GM23338 (cell line): ENCODE measurements around the gene CLDN1. TPM values are rescaled to one million over a fixed set of nuclear protein-coding genes. Genes with fewer than 3 reads are reported as not detected.

ENCODE experiments used
- ATAC-seq: fragments of 200-7000 bp; cut with Tn5 transposase; 3 replicates; pipeline ENCODE4 v1.9.1; 2020
- DNase-seq: peaks from one replicate; pipeline ENCODE4 v3.0.0-alpha.2; 2015; ENCODE audit warnings: low spot score
- H2AFZ ChIP-seq: fragments of 200-600 bp; sonication (generic); 2 replicates; pipeline ENCODE4 v1.8.0; 2016; ENCODE audit warnings: antibody characterized with exemption, mild to moderate bottlenecking, moderate library complexity
- H3F3A ChIP-seq: fragments of 200-600 bp; sonication (generic); replicated peaks from 2 replicates; pipeline ENCODE4 v1.8.0; 2017; ENCODE audit warnings: antibody characterized with exemption, mixed run types, low read depth
- H3K27ac ChIP-seq: fragments of 200-600 bp; sonication (generic); 2 replicates; pipeline ENCODE4 v1.6.1; 2016; ENCODE audit warnings: low read depth
- H3K27me3 ChIP-seq: fragments of 200-600 bp; sonication (generic); 2 replicates; pipeline ENCODE4 v1.8.0; 2016; ENCODE audit warnings: mild to moderate bottlenecking, mixed run types, moderate library complexity; ENCODE audit not compliant: insufficient read depth
- H3K36me3 ChIP-seq: fragments of 200-600 bp; sonication (generic); 2 replicates; pipeline ENCODE4 v1.8.0; 2016; ENCODE audit warnings: mild to moderate bottlenecking; ENCODE audit not compliant: insufficient read depth
- H3K4me1 ChIP-seq: fragments of 200-600 bp; sonication (generic); 2 replicates; pipeline ENCODE4 v1.8.0; 2016; ENCODE audit warnings: mild to moderate bottlenecking, moderate library complexity; ENCODE audit not compliant: insufficient read depth
- H3K4me2 ChIP-seq: fragments of 200-600 bp; sonication (generic); 2 replicates; pipeline ENCODE4 v1.7.1; 2017; ENCODE audit warnings: mixed run types
- H3K4me3 ChIP-seq: fragments of 200-600 bp; sonication (generic); 2 replicates; pipeline ENCODE4 v1.6.1; 2016; ENCODE audit warnings: mixed run types
- H3K79me2 ChIP-seq: fragments of 200-600 bp; sonication (generic); replicated peaks from 2 replicates; pipeline ENCODE4 v1.8.0; 2017; ENCODE audit warnings: mild to moderate bottlenecking; ENCODE audit not compliant: insufficient read depth
- H3K9me2 ChIP-seq: fragments of 200-600 bp; sonication (generic); 2 replicates; pipeline ENCODE4 v1.8.0; 2017; ENCODE audit not compliant: insufficient read depth
- H4K20me1 ChIP-seq: fragments of 200-600 bp; sonication (generic); replicated peaks from 2 replicates; pipeline ENCODE4 v1.8.0; 2017; ENCODE audit warnings: mild to moderate bottlenecking; ENCODE audit not compliant: insufficient read depth
- H3K27ac Mint-ChIP-seq: 2 replicates; pipeline ENCODE4 v1.8.0; 2020; ENCODE audit warnings: inconsistent platforms, mild to moderate bottlenecking, moderate library complexity, mixed read lengths
- H3K27me3 Mint-ChIP-seq: 3 replicates; pipeline ENCODE4 v1.8.0; 2022; ENCODE audit warnings: low read depth, mild to moderate bottlenecking, moderate library complexity, mixed read lengths, inconsistent platforms; ENCODE audit not compliant: insufficient read depth, poor library complexity
- H3K36me3 Mint-ChIP-seq: 3 replicates; pipeline ENCODE4 v1.8.0; 2021; ENCODE audit warnings: low read depth, mild to moderate bottlenecking, inconsistent platforms, moderate library complexity, mixed read lengths
- H3K4me1 Mint-ChIP-seq: 3 replicates; pipeline ENCODE4 v1.8.0; 2020; ENCODE audit warnings: mild to moderate bottlenecking, inconsistent platforms, mixed read lengths
- H3K4me3 Mint-ChIP-seq: 3 replicates; pipeline ENCODE4 v1.8.0; 2021; ENCODE audit warnings: moderate library complexity, mild to moderate bottlenecking, inconsistent platforms, mixed read lengths
- H3K9me3 Mint-ChIP-seq: 3 replicates; pipeline ENCODE4 v1.8.0; 2020; ENCODE audit warnings: moderate library complexity, mild to moderate bottlenecking, inconsistent platforms, mixed read lengths
- CREB1 ChIP-seq: fragments of 250-450 bp; sonication (Bioruptor Pico); IDR thresholded peaks from 2 replicates; pipeline ENCODE4 v1.5.0; 2020; ENCODE audit warnings: low read depth, mild to moderate bottlenecking, moderate library complexity
- CTCF ChIP-seq, 2 experiments: fragments of 200-600 bp in 1 of 2; sonication (generic) in 1 of 2; conservative IDR thresholded peaks; 2 replicates each; pipeline versions ENCODE4 v1.5.1 to v1.6.1; 2016 to 2017; ENCODE audit warnings: antibody characterized with exemption in 2 of 2, low read depth in 2 of 2, mild to moderate bottlenecking in 2 of 2, moderate library complexity in 1 of 2
- ETS1 ChIP-seq: IDR thresholded peaks from 2 replicates; pipeline ENCODE4 v1.6.1; 2016; ENCODE audit warnings: antibody characterized with exemption
- EZH2 ChIP-seq: fragments of 200-600 bp; sonication (generic); IDR thresholded peaks from one replicate; pipeline ENCODE4 v1.8.0; 2017; ENCODE audit warnings: antibody characterized with exemption, mild to moderate bottlenecking, low read depth; ENCODE audit not compliant: unreplicated experiment
- EZH2phosphoT487 ChIP-seq: fragments of 200-600 bp; sonication (generic); IDR thresholded peaks from one replicate; pipeline ENCODE4 v1.8.1; 2018; ENCODE audit warnings: antibody characterized with exemption; ENCODE audit not compliant: unreplicated experiment
- JUNB ChIP-seq: IDR thresholded peaks from one replicate; pipeline ENCODE4 v1.6.1; 2016; ENCODE audit warnings: antibody characterized with exemption; ENCODE audit not compliant: unreplicated experiment
- NANOG ChIP-seq: IDR thresholded peaks from 2 replicates; pipeline ENCODE4 v1.6.1; 2016; ENCODE audit warnings: antibody characterized with exemption, borderline replicate concordance
- POLR2AphosphoS5 ChIP-seq: IDR thresholded peaks from 2 replicates; pipeline ENCODE4 v1.6.1; 2016; ENCODE audit warnings: antibody characterized with exemption, low read depth
- REST ChIP-seq: IDR thresholded peaks from one replicate; pipeline ENCODE4 v1.6.1; 2018; ENCODE audit warnings: antibody characterized with exemption; ENCODE audit not compliant: unreplicated experiment
- STAT1 ChIP-seq: IDR thresholded peaks from one replicate; pipeline ENCODE4 v1.6.1; 2016; ENCODE audit warnings: antibody characterized with exemption; ENCODE audit not compliant: unreplicated experiment
- ZNF114 ChIP-seq: fragments of 250-450 bp; sonication (Bioruptor Pico); IDR thresholded peaks from 2 replicates; pipeline ENCODE4 v1.5.0; 2020; ENCODE audit warnings: mild to moderate bottlenecking, moderate library complexity
- ZNF331 ChIP-seq: fragments of 250-450 bp; sonication (Bioruptor Pico); IDR thresholded peaks from 2 replicates; pipeline ENCODE4 v1.5.0; 2020; ENCODE audit warnings: low read depth, mild to moderate bottlenecking, moderate library complexity
- polyA plus RNA-seq: library from polyadenylated mRNA; unstranded; fragments of >200 nt; fragmentation: Nextera tagmentation; extraction: Ambion mirVana; gene quantifications from 2 replicates; pipeline ENCODE4 v1.2.1, GENCODE V29; 2016
- total RNA-seq: library from RNA; depleted of rRNA; stranded (reverse); fragments of >200 nt; shearing (Covaris generic); gene quantifications from 2 replicates; pipeline ENCODE4 v1.2.3, GENCODE V29; 2014

CLDN1 gene
- total and polyA plus RNA-seq, 2 experiments from 2014 or later = 2.5 to 4.6 TPM

GRCh38 chr3:190309414-190309813 lies 12.8 kb downstream of the CLDN1 start:
- ATAC-seq (no peak), DNase-seq (no peak)
- no peak overlapping the region for H3K4me3 Mint-ChIP-seq
- no peaks in the 10 kb centered on the region for H3K9me3 Mint-ChIP-seq
- no peaks in the 10 kb centered on the region for H3F3A ChIP-seq
- no peak overlapping the region for H3K4me2 ChIP-seq
- no peaks in the 10 kb centered on the region for H3K4me1 ChIP-seq
- no peaks in the 10 kb centered on the region for H3K4me1 Mint-ChIP-seq
- H3K27me3 Mint-ChIP-seq = no peaks in the 10 kb centered on the region
- H3K79me2 ChIP-seq = no peaks in the 10 kb centered on the region
- no peak overlapping the region for H3K27ac ChIP-seq
- H3K9me2 ChIP-seq = no peaks in the 10 kb centered on the region
- no peaks in the 10 kb centered on the region for H4K20me1 ChIP-seq
- no peak overlapping the region for H3K27ac Mint-ChIP-seq
- no peaks in the 10 kb centered on the region for H3K27me3 ChIP-seq
- no peaks in the 10 kb centered on the region for H3K36me3 Mint-ChIP-seq
- H3K4me3 ChIP-seq = no peak overlapping the region
- H3K36me3 ChIP-seq = no peaks in the 10 kb centered on the region
- TF ChIP-seq EZH2phosphoT487 (no peak), NANOG (no peak), POLR2AphosphoS5 (no peak), ZNF331 (CRISPR knock-in tag) (no peak), JUNB (no peak), EZH2 (no peak), ETS1 (no peak), CTCF (conservative IDR thresholded peaks at IDR 0.05; ENCODE audit: low read depth in 2 of 2) (no peak), STAT1 (no peak)
- no peak overlapping the region for H2AFZ ChIP-seq

GRCh38 chr3:190308154-190308553 lies 14.1 kb downstream of the CLDN1 start:
- H3K4me1 ChIP-seq = no peaks in the 10 kb centered on the region
- no peaks in the 10 kb centered on the region for H3K79me2 ChIP-seq
- Mint-ChIP-seq H3K36me3 (no peaks in the 10 kb centered on the region), H3K27ac (no peak overlapping the region; the same call in 1 of the 2 replicates), H3K4me1 (no peaks in the 10 kb centered on the region), H3K4me3 (no peak overlapping the region), H3K27me3 (no peaks in the 10 kb centered on the region), H3K9me3 (no peaks in the 10 kb centered on the region)
- H3K36me3 ChIP-seq = no peaks in the 10 kb centered on the region
- H3F3A ChIP-seq = no peaks in the 10 kb centered on the region
- H3K4me3 ChIP-seq = no peak overlapping the region
- H2AFZ ChIP-seq = no peak overlapping the region
- no peaks in the 10 kb centered on the region for H3K9me2 ChIP-seq
- H3K27me3 ChIP-seq = no peaks in the 10 kb centered on the region
- TF ChIP-seq CTCF (conservative IDR thresholded peaks at IDR 0.05; ENCODE audit: low read depth in 2 of 2) (no peak), STAT1 (no peak), CREB1 (CRISPR knock-in tag) (no peak), NANOG (no peak), JUNB (no peak), EZH2phosphoT487 (no peak), ZNF114 (no peak), ETS1 (no peak), POLR2AphosphoS5 (no peak), ZNF331 (CRISPR knock-in tag) (no peak), EZH2 (no peak), REST (no peak)
- H4K20me1 ChIP-seq = no peaks in the 10 kb centered on the region
- ATAC-seq = no peak
- H3K27ac ChIP-seq = no peak overlapping the region
- H3K4me2 ChIP-seq = no peak overlapping the region
- DNase-seq = no peak
